Transverse colon (tissue), 4 donors: Measurements from ENCODE around the gene KRT23. TPM values are rescaled to one million over a fixed set of nuclear protein-coding genes. Genes with fewer than 3 reads are reported as not detected.

Experiments
- DNase-seq: peaks from one replicate; pipeline ENCODE4 v3.0.0-alpha.2; 2019
- H3K27ac ChIP-seq, 4 donors: fragments of 200-600 bp; sonication (generic); 2 replicates each; pipeline ENCODE4 v1.5.1; 2016 to 2018; ENCODE audit warnings: inconsistent platforms in 4 of 4
- H3K27me3 ChIP-seq: fragments of 200-600 bp; sonication (generic); 2 replicates; pipeline ENCODE4 v1.5.1; 2017; ENCODE audit warnings: inconsistent platforms
- H3K36me3 ChIP-seq, 4 donors: fragments of 200-600 bp; sonication (generic); 2 replicates each; pipeline ENCODE4 v1.5.1; 2017 to 2019; ENCODE audit warnings: inconsistent platforms in 4 of 4
- H3K4me1 ChIP-seq, 4 donors: fragments of 200-600 bp; sonication (generic); 2 replicates each; pipeline ENCODE4 v1.5.1; 2017 to 2020; ENCODE audit warnings: inconsistent platforms in 4 of 4
- H3K4me3 ChIP-seq, 4 donors: fragments of 200-600 bp; sonication (generic); 1 replicate in 1 of 4; 2 replicates in 3 of 4; pipeline versions ENCODE4 v1.5.1 to v1.6.1; 2017 to 2019; ENCODE audit warnings: inconsistent platforms in 4 of 4
- H3K9me3 ChIP-seq, 2 donors: fragments of 200-600 bp; sonication (generic); 2 replicates each; pipeline ENCODE4 v1.5.1; 2017 to 2019; ENCODE audit warnings: inconsistent platforms in 2 of 2
- CTCF ChIP-seq, 5 experiments: fragments of 200-600 bp in 3 of 5; fragments of 450-650 bp in 2 of 5; sonication (generic) in 3 of 5; IDR thresholded peaks; 1 replicate in 2 of 5; 2 replicates in 3 of 5; pipeline ENCODE4 v1.5.1; 2016 to 2017; ENCODE audit warnings: antibody characterized with exemption in 5 of 5, inconsistent platforms in 3 of 5, mild to moderate bottlenecking in 2 of 5, moderate library complexity in 1 of 5
- EP300 ChIP-seq: sonication (generic); formaldehyde crosslinking; IDR thresholded peaks from one replicate; pipeline ENCODE4 v1.6.1; 2017; ENCODE audit warnings: antibody characterized with exemption, low read depth
- POLR2A ChIP-seq: fragments of 450-650 bp; IDR thresholded peaks from one replicate; pipeline ENCODE4 v1.6.1; 2016; ENCODE audit warnings: antibody characterized with exemption, mild to moderate bottlenecking, moderate library complexity
- POLR2AphosphoS5 ChIP-seq, 3 donors: sonication (generic); formaldehyde crosslinking; IDR thresholded peaks; one replicate each; pipeline ENCODE4 v1.6.1; 2016; ENCODE audit warnings: antibody characterized with exemption in 3 of 3
- WGBS, 2 donors: methylation state at CpG; one replicate each; pipeline ENCODE4 v1.1.5; 2018; ENCODE audit warnings: low coverage in 1 of 2; 5-methylcytosine and 5-hydroxymethylcytosine counted together
- in situ Hi-C, 4 donors: fragments of 200-750 bp; cut with MboI; loops; one replicate each; pipeline versions ENCODE4 v1.15.0 to v1.15.1; 2017; ENCODE audit warnings: low sequenced_read_pairs in 3 of 4, low pct_ligation_motif_present in 1 of 4, low pct_unique_long_range_greater_than_20kb in 1 of 4
- intact Hi-C: fragments of 100-400 bp; cut with DNase I; formaldehyde crosslinking; loops from one replicate; pipeline ENCODE4 v1.15.1; 2023; ENCODE audit warnings: low total_unique reads
- total RNA-seq, 4 donors: library from RNA; depleted of rRNA; stranded (reverse); fragments of >200 nt; gene quantifications; one replicate each; pipeline ENCODE4 v1.1.0, GENCODE V29; 2016

KRT23 gene
- total RNA-seq, 4 donors from 2014 or later = 1.1 to 2.5 TPM; not detected in 2

GRCh38 chr17:40980117-40980516 is 42.7 kb upstream of the KRT23 start:
- H3K27me3 ChIP-seq = peaks cover 8% of the 10 kb centered on the region
- WGBS, 2 donors = 94 to 100% methylated on average over 1 to 3 of the region's 3 CpGs

GRCh38 chr17:40978575-40979151 is 41.2 kb upstream of the KRT23 start:
- 81 to 83% methylated on average over 1 to 13 of the region's 13 CpGs for WGBS, 2 donors
- Histone ChIP-seq H3K36me3 (no peaks in the 10 kb centered on the region), H3K9me3 (no peaks in the 10 kb centered on the region), H3K27ac (no peak overlapping the region), H3K4me3 (no peak overlapping the region), H3K27me3 (peaks cover 8% of the 10 kb centered on the region), H3K4me1 (no peaks in the 10 kb centered on the region)
- intact Hi-C loops (no loop called here), in situ Hi-C loops (no loop called here)
- DNase-seq = no peak
- TF ChIP-seq CTCF (IDR thresholded peaks at IDR 0.05) (no peak), POLR2A (no peak), EP300 (no peak), POLR2AphosphoS5 (IDR thresholded peaks at IDR 0.05) (no peak)

More at GRCh38 chr17:40980117-40980516, 42.7 kb upstream of the KRT23 start:
- H3K27ac ChIP-seq = no peak overlapping the region
- H3K36me3 ChIP-seq = no peaks in the 10 kb centered on the region
- in situ Hi-C loops = no loop called here
- no peak for DNase-seq
- TF ChIP-seq POLR2AphosphoS5 (IDR thresholded peaks at IDR 0.05) (no peak), CTCF (IDR thresholded peaks at IDR 0.05) (no peak)
- no peaks in the 10 kb centered on the region for H3K4me1 ChIP-seq
- intact Hi-C loops = no loop called here
- H3K9me3 ChIP-seq = no peaks in the 10 kb centered on the region
- no peak overlapping the region for H3K4me3 ChIP-seq

- no peak for DNase-seq
- H3K27ac ChIP-seq = no peak overlapping the region
- in situ Hi-C loops = no loop called here
- H3K9me3 ChIP-seq = no peaks in the 10 kb centered on the region
- no peaks in the 10 kb centered on the region for H3K36me3 ChIP-seq
- no peak for TF ChIP-seq CTCF (IDR thresholded peaks at IDR 0.05)
- no peak for TF ChIP-seq POLR2A
- TF ChIP-seq EP300 = no peak
- TF ChIP-seq POLR2AphosphoS5 (IDR thresholded peaks at IDR 0.05) = no peak
- H3K4me1 ChIP-seq = no peaks in the 10 kb centered on the region
- peaks cover 8% of the 10 kb centered on the region for H3K27me3 ChIP-seq
- intact Hi-C loops = no loop called here
- H3K4me3 ChIP-seq = no peak overlapping the region
These were observed 38.1 kb upstream of the KRT23 start for GRCh38 chr17:40975516-40975915.

- no peak for TF ChIP-seq POLR2AphosphoS5 (IDR thresholded peaks at IDR 0.05)
- TF ChIP-seq EP300 = no peak
- no peak for TF ChIP-seq CTCF (IDR thresholded peaks at IDR 0.05)
- no peak for TF ChIP-seq POLR2A
- Histone ChIP-seq H3K4me1 (no peaks in the 10 kb centered on the region), H3K9me3 (no peaks in the 10 kb centered on the region), H3K27me3 (peaks cover 8% of the 10 kb centered on the region), H3K36me3 (no peaks in the 10 kb centered on the region), H3K27ac (no peak overlapping the region), H3K4me3 (no peak overlapping the region)
- WGBS, 2 donors = 90 to 94% methylated on average over 3 of the region's 3 CpGs
- DNase-seq = no peak
- intact Hi-C loops (no loop called here), in situ Hi-C loops (no loop called here)
These were observed 36.9 kb upstream of the KRT23 start for GRCh38 chr17:40974366-40974765.
